ENCODE results near the gene ZDHHC11. TPM values are rescaled to one million over a fixed set of nuclear protein-coding genes. Genes with fewer than 3 reads are reported as not detected.
A peak's percentile ranks its signal among the peaks of the same experiment; 100 is the strongest.

Gene ZDHHC11
- total and polyA plus RNA-seq, 9 donors, result 1.1 to 25.6 (median 4.7) TPM

DNA sequence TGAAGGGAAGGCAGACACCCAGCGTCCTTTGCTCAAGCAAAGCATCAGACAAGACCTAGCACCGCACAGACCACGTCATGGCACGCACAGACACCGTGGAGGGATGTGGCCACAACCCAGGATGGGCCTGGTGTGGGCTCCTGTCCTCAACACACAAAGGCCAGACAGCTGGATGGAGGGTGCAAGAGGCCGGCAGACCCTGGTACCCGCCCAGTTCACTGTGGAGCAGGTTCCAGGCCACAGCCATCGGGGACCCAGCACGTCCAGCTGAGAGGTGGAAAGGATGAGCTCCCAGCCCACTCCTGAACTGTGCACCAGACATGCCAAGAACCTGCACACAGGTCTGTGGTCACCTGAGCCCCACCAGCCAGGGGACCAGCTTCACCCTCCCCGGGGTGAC is 15.0 kb upstream of the ZDHHC11 start:
- Histone ChIP-seq H3K9me3 (no peaks in the 10 kb centered on the region), H3K4me1 (ENCODE audit: insufficient read depth) (peaks cover 11% of the 10 kb centered on the region), H3K4me3 (no peak overlapping the region), H3K27ac (no peak overlapping the region), H3K27me3 (no peaks in the 10 kb centered on the region), H3K36me3 (no peaks in the 10 kb centered on the region)
- intact Hi-C loops (cut with DNase I), result no loop called here
- TF ChIP-seq POLR2A (IDR thresholded peaks at IDR 0.05), result no peak
- TF ChIP-seq, protein P1, sequence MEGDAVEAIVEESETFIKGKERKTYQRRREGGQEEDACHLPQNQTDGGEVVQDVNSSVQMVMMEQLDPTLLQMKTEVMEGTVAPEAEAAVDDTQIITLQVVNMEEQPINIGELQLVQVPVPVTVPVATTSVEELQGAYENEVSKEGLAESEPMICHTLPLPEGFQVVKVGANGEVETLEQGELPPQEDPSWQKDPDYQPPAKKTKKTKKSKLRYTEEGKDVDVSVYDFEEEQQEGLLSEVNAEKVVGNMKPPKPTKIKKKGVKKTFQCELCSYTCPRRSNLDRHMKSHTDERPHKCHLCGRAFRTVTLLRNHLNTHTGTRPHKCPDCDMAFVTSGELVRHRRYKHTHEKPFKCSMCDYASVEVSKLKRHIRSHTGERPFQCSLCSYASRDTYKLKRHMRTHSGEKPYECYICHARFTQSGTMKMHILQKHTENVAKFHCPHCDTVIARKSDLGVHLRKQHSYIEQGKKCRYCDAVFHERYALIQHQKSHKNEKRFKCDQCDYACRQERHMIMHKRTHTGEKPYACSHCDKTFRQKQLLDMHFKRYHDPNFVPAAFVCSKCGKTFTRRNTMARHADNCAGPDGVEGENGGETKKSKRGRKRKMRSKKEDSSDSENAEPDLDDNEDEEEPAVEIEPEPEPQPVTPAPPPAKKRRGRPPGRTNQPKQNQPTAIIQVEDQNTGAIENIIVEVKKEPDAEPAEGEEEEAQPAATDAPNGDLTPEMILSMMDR (IDR thresholded peaks at IDR 0.05), result no peak
- WGBS, 3 donors, result 85 to 93% (median 92%) methylated on average over 6 to 10 of the region's 10 CpGs
- no peak for DNase-seq

DNA sequence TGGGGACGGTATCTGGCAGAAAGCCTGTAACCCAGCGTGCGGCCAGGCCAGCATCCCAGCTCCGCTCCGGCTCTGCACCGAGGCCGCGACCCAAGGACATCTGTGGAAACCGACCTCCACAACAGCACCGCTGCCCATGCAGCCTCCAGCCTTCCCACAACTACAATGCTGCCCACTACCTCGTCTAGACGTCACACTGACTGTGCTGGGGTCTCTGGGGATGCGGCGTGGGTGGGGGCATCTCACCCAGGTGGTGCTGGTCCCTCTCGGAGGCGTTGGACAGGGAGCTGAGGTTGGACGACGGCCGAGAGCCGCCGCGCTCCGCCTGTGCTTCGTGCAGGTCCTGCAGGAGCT is 14.4 kb upstream of the ZDHHC11 start:
- H3K36me3 ChIP-seq, result no peaks in the 10 kb centered on the region
- H3K27me3 ChIP-seq, result no peaks in the 10 kb centered on the region
- DNase-seq, result peak in 2 of 5 donors; percentile 41 to 56
- H3K27ac ChIP-seq, result peak overlapping the region in 1 of 2 donors; percentile 38
- 50 to 71% (median 57%) methylated on average over 24 of the region's 24 CpGs for WGBS, 3 donors
- TF ChIP-seq, protein P1 (IDR thresholded peaks at IDR 0.05), result no peak
- TF ChIP-seq POLR2A (IDR thresholded peaks at IDR 0.05) (no peak), EP300 (IDR thresholded peaks at IDR 0.05) (no peak)
- H3K4me1 ChIP-seq (ENCODE audit: insufficient read depth), result peaks cover 11% of the 10 kb centered on the region
- H3K9me3 ChIP-seq, result no peaks in the 10 kb centered on the region
- H3K4me3 ChIP-seq, result no peak overlapping the region
- intact Hi-C loops (cut with DNase I), result no loop called here

DNA sequence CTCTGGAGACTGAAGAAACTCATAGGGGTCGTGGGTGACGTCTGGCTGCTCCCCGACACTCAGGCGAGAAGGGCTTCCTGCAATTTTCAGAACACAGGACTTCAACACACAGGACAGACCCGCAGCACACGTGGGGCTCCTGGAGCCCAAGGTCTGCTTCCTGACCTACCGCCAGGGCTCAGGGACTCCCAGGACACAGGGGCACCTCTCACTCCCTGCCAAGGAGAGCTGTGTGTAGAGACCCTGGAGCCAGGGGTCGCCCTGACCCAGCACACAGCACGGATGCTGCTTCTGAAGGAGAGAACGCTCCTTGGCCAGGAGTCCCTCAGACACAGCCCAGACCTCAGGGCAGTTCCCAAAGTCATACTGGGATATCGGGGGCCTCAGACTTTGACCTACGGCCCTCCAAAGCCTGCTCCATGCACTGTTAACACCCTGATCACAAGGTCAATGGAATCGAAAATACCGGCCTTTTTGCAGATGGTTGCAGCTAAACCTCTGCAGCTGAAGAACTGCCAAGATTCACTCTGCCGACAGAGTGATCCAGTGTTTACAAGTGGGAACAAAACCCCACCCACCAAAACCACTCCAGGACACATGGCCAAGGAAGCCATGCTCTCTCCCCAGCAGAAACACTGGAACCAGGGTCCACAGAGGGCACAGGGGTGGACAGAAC is 13.8 kb upstream of the ZDHHC11 start:
- WGBS, 3 donors, result 25 to 35% (median 27%) methylated on average over 15 of the region's 15 CpGs
- Histone ChIP-seq H3K4me3 (no peak overlapping the region), H3K4me1 (ENCODE audit: insufficient read depth) (peaks cover 11% of the 10 kb centered on the region), H3K9me3 (no peaks in the 10 kb centered on the region), H3K27me3 (no peaks in the 10 kb centered on the region), H3K27ac (peak overlapping the region in 1 of 2 donors; percentile 38), H3K36me3 (no peaks in the 10 kb centered on the region)
- TF ChIP-seq, protein P1 (IDR thresholded peaks at IDR 0.05), result no peak
- TF ChIP-seq POLR2A (IDR thresholded peaks at IDR 0.05) (no peak), EP300 (IDR thresholded peaks at IDR 0.05) (no peak)
- intact Hi-C loops (cut with DNase I), result no loop called here
- DNase-seq, result peak in 4 of 5 donors; percentile 36 to 68 (median 42)

DNA sequence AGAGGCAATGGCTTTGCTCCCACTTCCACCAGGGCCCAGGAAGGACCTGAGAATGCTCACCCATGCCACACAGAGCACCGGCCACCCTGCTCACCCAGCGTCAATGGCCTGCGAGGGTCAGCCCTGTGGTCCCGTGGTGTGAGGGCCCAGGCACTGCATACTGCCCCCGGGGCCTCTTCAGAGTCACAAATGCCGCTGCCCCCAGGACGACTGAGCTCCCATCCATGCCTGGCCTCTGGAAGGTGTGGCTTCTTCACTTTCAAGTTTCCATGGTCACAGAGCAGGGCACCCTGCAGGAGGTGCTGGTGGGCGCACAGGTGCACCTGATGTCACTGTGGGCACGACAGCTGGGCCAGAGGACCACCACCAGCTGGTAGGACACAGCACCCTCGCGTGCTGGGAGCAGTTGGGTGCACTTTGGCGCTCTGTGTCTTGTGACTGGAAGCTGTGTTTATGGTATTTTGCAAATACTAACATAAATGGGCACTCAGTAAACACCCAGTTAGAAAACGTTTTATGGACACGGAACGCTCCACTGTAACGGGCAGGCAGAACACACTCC is 12.5 kb upstream of the ZDHHC11 start:
- no peaks in the 10 kb centered on the region for H3K9me3 ChIP-seq
- intact Hi-C loops (cut with DNase I), result no loop called here
- TF ChIP-seq EP300 (IDR thresholded peaks at IDR 0.05) (no peak), POLR2A (IDR thresholded peaks at IDR 0.05) (no peak)
- TF ChIP-seq, protein P1 (IDR thresholded peaks at IDR 0.05), result no peak
- H3K27ac ChIP-seq, result no peak overlapping the region
- H3K4me1 ChIP-seq (ENCODE audit: insufficient read depth), result peaks cover 11% of the 10 kb centered on the region
- WGBS, 3 donors, result 87 to 88% (median 88%) methylated on average over 9 to 16 of the region's 16 CpGs
- H3K36me3 ChIP-seq, result no peaks in the 10 kb centered on the region
- H3K27me3 ChIP-seq, result no peaks in the 10 kb centered on the region
- no peak overlapping the region for H3K4me3 ChIP-seq
- DNase-seq, result no peak
